Thoracic aorta (tissue), 2 donors: ENCODE measurements around the gene CENATAC. TPM values are rescaled to one million over a fixed set of nuclear protein-coding genes. Genes with fewer than 3 reads are reported as not detected.

Experiments
- ATAC-seq: fragments of 150-250 bp; one replicate; pipeline ENCODE4 v1.8.0; 2017; ENCODE audit warnings: low read depth; ENCODE audit not compliant: insufficient number of reproducible peaks, low FRiP score
- DNase-seq: peaks from one replicate; pipeline ENCODE4 v3.0.0-alpha.2; 2020; ENCODE audit warnings: low spot score
- H3K27ac ChIP-seq, 2 donors: fragments of 200-600 bp; sonication (generic); 1 replicate in 1 of 2; 2 replicates in 1 of 2; pipeline ENCODE4 v1.5.1; 2016; ENCODE audit warnings: mild to moderate bottlenecking in 2 of 2, moderate library complexity in 2 of 2
- H3K27me3 ChIP-seq: fragments of 200-600 bp; sonication (generic); replicated peaks from 2 replicates; pipeline ENCODE4 v1.6.0; 2016; ENCODE audit warnings: mild to moderate bottlenecking; ENCODE audit not compliant: insufficient read depth
- H3K36me3 ChIP-seq: fragments of 200-600 bp; sonication (generic); one replicate; pipeline ENCODE4 v1.5.1; 2016
- H3K4me1 ChIP-seq, 2 donors: fragments of 200-600 bp; sonication (generic); 1 replicate in 1 of 2; 2 replicates in 1 of 2; pipeline versions ENCODE4 v1.5.1 to v1.6.0; 2016; ENCODE audit warnings: low read depth in 2 of 2, mild to moderate bottlenecking in 1 of 2; ENCODE audit not compliant: control insufficient read depth in 1 of 2
- H3K4me3 ChIP-seq: fragments of 200-600 bp; sonication (generic); 2 replicates; pipeline ENCODE4 v1.5.1; 2016; ENCODE audit warnings: mild to moderate bottlenecking
- H3K9me3 ChIP-seq: fragments of 200-600 bp; sonication (generic); 2 replicates; pipeline ENCODE4 v1.5.1; 2016
- total RNA-seq, 2 donors: library from RNA; depleted of rRNA; stranded (reverse); fragments of >200 nt; gene quantifications; one replicate each; pipeline versions ENCODE4 v1.1.0 to v1.2.3, GENCODE V29; 2016
- TF ChIP-seq, protein P1 (sequence below): fragments of 200-600 bp; sonication (generic); IDR thresholded peaks from one replicate; pipeline ENCODE4 v1.5.1; 2019; ENCODE audit warnings: antibody characterized with exemption

Gene CENATAC
- total RNA-seq, 2 donors from 2014 or later: 63.5 to 128 TPM

DNA sequence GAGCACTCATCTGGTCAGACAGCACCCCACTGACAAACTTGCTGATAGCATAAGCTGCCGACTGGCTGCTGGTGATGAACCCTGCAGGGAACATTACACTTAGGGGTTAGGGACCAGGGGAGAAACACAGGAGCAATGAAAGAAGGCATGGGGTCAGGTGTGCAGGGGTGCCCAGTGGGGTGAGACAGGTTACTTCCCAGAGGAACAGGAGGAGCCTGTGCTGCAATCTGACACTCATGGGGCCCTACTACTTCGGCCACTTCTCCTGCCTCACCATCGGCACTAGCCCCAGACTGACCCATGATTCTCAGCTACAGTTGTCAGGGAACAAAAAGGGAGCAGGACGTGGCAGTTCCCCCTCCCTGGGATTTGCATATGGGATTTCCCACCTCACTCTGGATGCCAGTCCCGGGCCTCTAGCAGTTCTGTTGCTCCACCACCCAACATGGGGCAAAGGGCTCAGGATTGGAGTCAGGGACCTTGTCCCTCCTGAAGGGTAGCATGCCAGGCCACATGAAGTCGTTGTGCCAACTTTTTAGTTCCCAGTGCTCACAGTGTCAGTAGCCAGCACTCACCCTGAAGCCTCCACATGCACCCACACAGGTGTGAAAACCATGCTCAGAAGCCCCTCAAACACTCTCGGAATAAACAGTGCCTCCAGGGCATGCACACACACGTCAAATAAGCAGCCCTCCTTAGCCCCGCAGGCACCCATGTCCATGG, 30.6 kb downstream of the CENATAC start:
- Histone ChIP-seq H3K36me3 (peaks cover 9% of the 10 kb centered on the region), H3K27ac (no peak overlapping the region), H3K4me1 (peaks cover 8 to 38% of the 10 kb centered on the region in 2 donors), H3K4me3 (no peak overlapping the region), H3K9me3 (no peaks in the 10 kb centered on the region), H3K27me3 (no peaks in the 10 kb centered on the region)
- TF ChIP-seq, protein P1, sequence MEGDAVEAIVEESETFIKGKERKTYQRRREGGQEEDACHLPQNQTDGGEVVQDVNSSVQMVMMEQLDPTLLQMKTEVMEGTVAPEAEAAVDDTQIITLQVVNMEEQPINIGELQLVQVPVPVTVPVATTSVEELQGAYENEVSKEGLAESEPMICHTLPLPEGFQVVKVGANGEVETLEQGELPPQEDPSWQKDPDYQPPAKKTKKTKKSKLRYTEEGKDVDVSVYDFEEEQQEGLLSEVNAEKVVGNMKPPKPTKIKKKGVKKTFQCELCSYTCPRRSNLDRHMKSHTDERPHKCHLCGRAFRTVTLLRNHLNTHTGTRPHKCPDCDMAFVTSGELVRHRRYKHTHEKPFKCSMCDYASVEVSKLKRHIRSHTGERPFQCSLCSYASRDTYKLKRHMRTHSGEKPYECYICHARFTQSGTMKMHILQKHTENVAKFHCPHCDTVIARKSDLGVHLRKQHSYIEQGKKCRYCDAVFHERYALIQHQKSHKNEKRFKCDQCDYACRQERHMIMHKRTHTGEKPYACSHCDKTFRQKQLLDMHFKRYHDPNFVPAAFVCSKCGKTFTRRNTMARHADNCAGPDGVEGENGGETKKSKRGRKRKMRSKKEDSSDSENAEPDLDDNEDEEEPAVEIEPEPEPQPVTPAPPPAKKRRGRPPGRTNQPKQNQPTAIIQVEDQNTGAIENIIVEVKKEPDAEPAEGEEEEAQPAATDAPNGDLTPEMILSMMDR: no peak
- ATAC-seq: no peak
- DNase-seq: no peak

DNA sequence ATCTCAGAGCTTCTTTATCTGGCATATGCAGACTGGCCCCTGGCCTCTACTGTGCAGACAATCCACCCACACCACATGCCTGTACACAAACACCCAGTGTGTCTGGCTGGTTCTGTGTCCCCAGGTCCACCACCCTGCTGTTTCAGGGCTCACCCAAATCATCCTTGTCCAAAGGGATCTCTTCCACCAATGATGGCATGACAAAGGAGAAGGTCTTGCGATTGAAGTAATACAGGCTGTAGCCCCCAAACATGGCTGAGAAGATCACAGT, 31.1 kb downstream of the CENATAC start:
- Histone ChIP-seq H3K27ac (no peak overlapping the region), H3K4me3 (no peak overlapping the region), H3K4me1 (peaks cover 8 to 34% of the 10 kb centered on the region in 2 donors), H3K9me3 (no peaks in the 10 kb centered on the region), H3K27me3 (no peaks in the 10 kb centered on the region), H3K36me3 (peaks cover 7% of the 10 kb centered on the region)
- ATAC-seq: no peak
- no peak for DNase-seq
- TF ChIP-seq, protein P1: no peak

DNA sequence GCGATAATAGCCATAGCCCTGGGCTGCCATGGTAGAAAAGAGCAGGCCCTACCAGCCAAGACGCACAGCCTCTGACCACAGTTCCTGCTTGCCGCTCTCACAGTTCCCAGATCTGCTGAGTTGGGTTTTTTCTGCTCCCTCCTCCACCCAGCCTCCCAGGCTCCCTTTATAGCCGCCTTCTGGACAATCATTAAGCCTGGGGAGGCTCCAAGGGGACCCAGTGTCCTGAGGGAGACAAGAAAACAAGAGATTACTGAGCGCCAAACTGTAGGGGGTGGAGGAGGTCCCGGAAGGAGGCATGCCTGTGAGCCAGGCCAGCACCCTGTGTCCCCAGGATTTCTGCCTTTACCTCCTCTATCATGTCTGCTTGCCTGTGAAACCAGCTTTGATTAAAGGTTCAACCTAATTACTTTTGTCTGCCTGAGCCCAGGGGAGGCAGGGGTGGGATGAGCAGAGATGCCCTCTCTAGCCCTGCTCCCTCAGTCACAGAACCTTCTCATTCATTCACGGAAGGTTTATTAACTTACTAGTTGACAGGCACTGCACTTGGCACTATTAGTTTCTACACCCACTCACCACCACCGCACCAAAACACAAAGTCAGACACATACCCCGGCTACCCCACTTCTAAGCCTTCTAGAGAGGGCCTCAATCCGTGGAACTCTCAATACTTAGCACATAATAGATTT, 31.5 kb downstream of the CENATAC start:
- peaks cover 8 to 31% of the 10 kb centered on the region in 2 donors for H3K4me1 ChIP-seq
- H3K9me3 ChIP-seq: no peaks in the 10 kb centered on the region
- peak overlapping the region; percentile 94 for H3K4me3 ChIP-seq
- H3K27ac ChIP-seq: peak overlapping the region; percentile 58 to 73
- no peak for ATAC-seq
- no peaks in the 10 kb centered on the region for H3K27me3 ChIP-seq
- TF ChIP-seq, protein P1: no peak
- peaks cover 7% of the 10 kb centered on the region for H3K36me3 ChIP-seq
- DNase-seq: no peak

DNA sequence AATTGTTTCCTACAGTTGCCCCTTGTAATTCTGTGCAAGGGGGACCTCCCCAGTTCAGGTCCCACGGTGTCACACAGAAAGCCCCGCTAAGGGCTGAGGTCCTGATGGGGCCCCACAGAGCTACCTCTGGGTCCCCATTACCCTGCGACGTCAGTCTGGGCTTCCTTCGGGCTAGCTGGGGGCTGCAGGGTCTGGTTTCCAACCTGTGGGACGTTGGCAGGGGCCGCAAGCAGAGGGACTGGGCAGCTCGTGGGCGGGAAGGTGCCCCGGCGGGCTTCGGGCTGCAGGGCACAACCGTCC, 32.0 kb downstream of the CENATAC start:
- Histone ChIP-seq H3K4me3 (peak overlapping the region; percentile 94), H3K36me3 (peaks cover 4% of the 10 kb centered on the region), H3K9me3 (no peaks in the 10 kb centered on the region), H3K4me1 (peaks cover 8 to 26% of the 10 kb centered on the region in 2 donors), H3K27me3 (no peaks in the 10 kb centered on the region), H3K27ac (peak overlapping the region; percentile 58 to 73)
- ATAC-seq (no peak), DNase-seq (no peak)
- TF ChIP-seq, protein P1: no peak

DNA sequence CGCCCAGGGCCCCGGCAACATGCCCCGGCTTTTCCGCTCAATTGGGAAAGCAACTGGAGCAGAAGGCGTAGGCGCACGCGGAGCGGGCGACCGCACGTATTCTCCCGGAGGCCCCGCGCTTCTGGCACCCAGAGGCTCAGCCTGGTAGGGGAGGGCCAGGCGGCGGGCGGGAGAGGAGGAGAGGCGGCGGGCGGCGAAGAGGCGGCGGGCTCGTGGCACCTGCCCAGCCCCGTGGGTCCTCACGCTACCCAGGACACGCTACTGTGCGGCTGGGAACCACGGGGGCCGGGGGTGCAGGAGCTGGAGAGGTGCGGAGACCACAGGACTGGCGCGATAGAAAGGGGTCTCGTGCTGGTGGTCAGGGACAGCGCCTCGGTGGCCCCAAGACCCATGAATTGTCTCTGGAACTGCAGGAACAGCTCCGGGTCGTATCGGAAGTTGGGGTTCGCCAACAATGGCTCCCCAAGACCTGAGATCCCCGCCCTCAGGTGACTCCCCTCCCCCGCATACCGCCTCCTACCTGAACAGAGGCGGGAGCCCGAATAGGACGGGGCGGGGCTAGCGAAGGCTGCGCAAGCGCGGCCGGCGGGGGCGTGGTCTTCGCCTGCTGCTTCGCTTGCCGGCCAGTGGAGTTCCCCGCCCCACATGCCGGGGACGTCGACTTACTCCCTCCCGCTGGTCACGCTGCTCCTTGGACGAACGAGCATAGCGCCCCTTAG, 32.5 kb downstream of the CENATAC start, which contains the start of gene SLC37A4:
SLC37A4 (minus strand) TSS at position 549 of the 719 bp plus-strand sequence.
- H3K4me3 ChIP-seq: peak within 1 kb of the TSS; percentile 94
- H3K4me1 ChIP-seq: peaks cover 8 to 20% of the 10 kb centered on the region in 2 donors
- H3K27ac ChIP-seq: peak within 1 kb of the TSS; percentile 58 to 73
- TF ChIP-seq, protein P1: peak; percentile 80
- DNase-seq (peak; percentile 89), ATAC-seq (peak; percentile 84)
- no peaks in the 10 kb centered on the region for H3K9me3 ChIP-seq
- no peaks in the 10 kb centered on the region for H3K36me3 ChIP-seq
- H3K27me3 ChIP-seq: no peaks in the 10 kb centered on the region
